Astrocyte (in vitro differentiated cells and primary cell): ENCODE data around the gene IFT80. TPM values are rescaled to one million over a fixed set of nuclear protein-coding genes. Genes with fewer than 3 reads are reported as not detected.
A peak's percentile ranks its signal among the peaks of the same experiment; 100 is the strongest.

Source experiments
- DNase-seq: peaks from one replicate; pipeline ENCODE4 v3.0.0-alpha.2; 2010; ENCODE audit warnings: low read depth
- FAIRE-seq: peaks from 2 replicates; lab custom pipeline; 2011; peaks lifted over from hg19 to GRCh38; lab: Jason Lieb, UNC
- H2AFZ ChIP-seq: 2 replicates; pipeline ENCODE4 v1.6.0; 2012; ENCODE audit warnings: low read depth, low read length, inconsistent platforms
- H3K27ac ChIP-seq: 2 replicates; pipeline ENCODE4 v1.5.1; 2011; ENCODE audit warnings: low read depth, low read length, inconsistent platforms
- H3K27me3 ChIP-seq: 2 replicates; pipeline ENCODE4 v1.6.0; 2011; ENCODE audit warnings: low read length, inconsistent platforms; ENCODE audit not compliant: insufficient read depth
- H3K36me3 ChIP-seq: 2 replicates; pipeline ENCODE4 v1.5.1; 2011; ENCODE audit warnings: low read length, inconsistent platforms; ENCODE audit not compliant: insufficient read depth
- H3K4me1 ChIP-seq: 2 replicates; pipeline ENCODE4 v1.5.1; 2011; ENCODE audit warnings: low read length, inconsistent platforms; ENCODE audit not compliant: insufficient read depth
- H3K4me2 ChIP-seq: 2 replicates; pipeline ENCODE4 v1.6.0; 2012; ENCODE audit warnings: low read length, inconsistent platforms
- H3K4me3 ChIP-seq: 2 replicates; pipeline ENCODE4 v1.5.1; 2011; ENCODE audit warnings: low read depth, mild to moderate bottlenecking, low read length, inconsistent platforms; ENCODE audit not compliant: insufficient read depth
- H3K79me2 ChIP-seq: 2 replicates; pipeline ENCODE4 v1.6.0; 2012; ENCODE audit warnings: mild to moderate bottlenecking, low read length, inconsistent platforms; ENCODE audit not compliant: insufficient read depth
- H3K9ac ChIP-seq: 2 replicates; pipeline ENCODE4 v1.6.0; 2012; ENCODE audit warnings: mild to moderate bottlenecking, low read length, inconsistent platforms
- H3K9me3 ChIP-seq: 2 replicates; pipeline ENCODE4 v1.5.1; 2012; ENCODE audit warnings: low read depth, mild to moderate bottlenecking, low read length, inconsistent platforms; ENCODE audit not compliant: insufficient read depth
- H4K20me1 ChIP-seq: 2 replicates; pipeline ENCODE4 v1.6.0; 2012; ENCODE audit warnings: low read length, inconsistent platforms; ENCODE audit not compliant: insufficient read depth
- H3K27ac Mint-ChIP-seq: one replicate; pipeline ENCODE4 v1.8.0; 2021; ENCODE audit warnings: mild to moderate bottlenecking, mixed read lengths; ENCODE audit not compliant: unreplicated experiment
- H3K27me3 Mint-ChIP-seq: one replicate; pipeline ENCODE4 v1.8.0; 2021; ENCODE audit warnings: low read depth, mixed read lengths; ENCODE audit not compliant: unreplicated experiment
- H3K36me3 Mint-ChIP-seq: one replicate; pipeline ENCODE4 v1.8.0; 2021; ENCODE audit warnings: low read depth, mixed read lengths; ENCODE audit not compliant: unreplicated experiment
- H3K4me1 Mint-ChIP-seq: one replicate; pipeline ENCODE4 v1.8.0; 2021; ENCODE audit warnings: low read depth, mixed read lengths; ENCODE audit not compliant: unreplicated experiment
- H3K4me3 Mint-ChIP-seq: one replicate; pipeline ENCODE4 v1.8.0; 2021; ENCODE audit warnings: mild to moderate bottlenecking, moderate library complexity, mixed read lengths; ENCODE audit not compliant: unreplicated experiment
- H3K9me3 Mint-ChIP-seq: one replicate; pipeline ENCODE4 v1.8.0; 2021; ENCODE audit warnings: mild to moderate bottlenecking, mixed read lengths; ENCODE audit not compliant: unreplicated experiment
- CTCF ChIP-seq: IDR thresholded peaks from 2 replicates; pipeline ENCODE4 v1.5.1; 2011; ENCODE audit warnings: low read depth, mild to moderate bottlenecking, inconsistent platforms, low read length, moderate library complexity; ENCODE audit not compliant: insufficient read depth
- EZH2 ChIP-seq: IDR thresholded peaks from 2 replicates; pipeline ENCODE4 v1.6.1; 2012; ENCODE audit warnings: mild to moderate bottlenecking, low read length, inconsistent platforms; ENCODE audit not compliant: insufficient read depth
- total RNA-seq: library from RNA; stranded (reverse); gene quantifications from 2 replicates; pipeline ENCODE4 v1.2.1, GENCODE V29; 2021

Gene IFT80
- total RNA-seq, 1 donor from 2014 or later: 27.3 TPM

DNA sequence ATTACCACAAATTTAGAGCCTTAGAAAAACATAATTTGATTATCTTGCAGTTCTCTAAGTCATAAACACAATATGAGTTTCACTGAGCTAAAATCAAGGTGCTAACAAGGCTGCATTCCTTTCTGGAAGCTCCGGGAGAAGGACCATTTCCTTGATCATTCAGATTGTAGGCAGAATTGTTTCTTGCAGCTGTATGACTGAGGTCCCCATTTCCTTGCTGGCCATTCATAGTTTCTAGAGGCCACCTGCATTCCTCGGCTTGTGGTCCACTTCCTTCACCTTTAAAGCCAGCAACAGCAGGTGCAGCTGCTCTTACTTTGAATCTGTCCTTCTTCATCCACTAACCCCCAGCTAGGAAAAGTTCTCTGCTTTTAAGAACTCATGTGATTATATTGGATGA lies 58.7 kb downstream of the IFT80 start:
- no peak for TF ChIP-seq CTCF
- no peak for TF ChIP-seq EZH2
- H3K4me3 ChIP-seq: no peak overlapping the region
- peaks cover 12% of the 10 kb centered on the region for H3K9me3 Mint-ChIP-seq
- DNase-seq: no peak
- no peak overlapping the region for H3K27ac Mint-ChIP-seq
- no peaks in the 10 kb centered on the region for H3K9me3 ChIP-seq
- H4K20me1 ChIP-seq: no peaks in the 10 kb centered on the region
- H3K4me1 ChIP-seq: no peaks in the 10 kb centered on the region
- H3K79me2 ChIP-seq: no peaks in the 10 kb centered on the region
- H3K27me3 Mint-ChIP-seq: no peaks in the 10 kb centered on the region
- no peaks in the 10 kb centered on the region for H3K27me3 ChIP-seq
- H2AFZ ChIP-seq: no peak overlapping the region
- no peak overlapping the region for H3K4me3 Mint-ChIP-seq
- no peak overlapping the region for H3K4me2 ChIP-seq
- H3K4me1 Mint-ChIP-seq: no peaks in the 10 kb centered on the region
- H3K36me3 ChIP-seq: no peaks in the 10 kb centered on the region
- no peak for FAIRE-seq
- no peak overlapping the region for H3K9ac ChIP-seq
- no peak overlapping the region for H3K27ac ChIP-seq
- H3K36me3 Mint-ChIP-seq: peaks cover 10% of the 10 kb centered on the region

- FAIRE-seq: peak; percentile 83
- peak overlapping the region; percentile 30 for H2AFZ ChIP-seq
Measured at GRCh38 chr3:160331127-160331937, 67.7 kb downstream of the IFT80 start.

More at GRCh38 chr3:160331127-160331937, 67.7 kb downstream of the IFT80 start:
- Mint-ChIP-seq H3K9me3 (no peaks in the 10 kb centered on the region), H3K4me3 (no peak overlapping the region), H3K27ac (peak overlapping the region; percentile 99), H3K36me3 (no peaks in the 10 kb centered on the region), H3K27me3 (no peaks in the 10 kb centered on the region), H3K4me1 (peaks cover 12% of the 10 kb centered on the region)
- Histone ChIP-seq H3K4me2 (peak overlapping the region; percentile 28), H3K79me2 (no peaks in the 10 kb centered on the region), H3K4me1 (peaks cover 9% of the 10 kb centered on the region), H3K27me3 (no peaks in the 10 kb centered on the region), H3K4me3 (no peak overlapping the region), H4K20me1 (no peaks in the 10 kb centered on the region), H3K27ac (peak overlapping the region; percentile 39), H3K9ac (no peak overlapping the region), H3K36me3 (no peaks in the 10 kb centered on the region), H3K9me3 (no peaks in the 10 kb centered on the region)
- DNase-seq: peak; percentile 84
- TF ChIP-seq CTCF (no peak), EZH2 (no peak)
